PC-9 (cell line): ENCODE data around the gene WNT3. TPM values are rescaled to one million over a fixed set of nuclear protein-coding genes. Genes with fewer than 3 reads are reported as not detected.

Source experiments
- BruUV-seq: library from RNA; stranded (reverse); fragments of 400-500 nt; replicated peaks from 2 replicates; lab custom pipeline; 2021; lab: Mats Ljungman, UMichigan
- CTCF ChIA-PET: fragments of 300-600 bp; sonication (Branson Sonifier 250); formaldehyde crosslinking; loops from one replicate; lab custom pipeline; 2022; ENCODE audit warnings: antibody characterized with exemption; lab: Charles Lee
- POLR2A ChIA-PET: fragments of 300-600 bp; sonication (Branson Sonifier 250); formaldehyde crosslinking; loops from one replicate; lab custom pipeline; 2022; ENCODE audit warnings: antibody characterized with exemption; ENCODE audit not compliant: unreplicated experiment; lab: Charles Lee
- DNase-seq, 2 experiments: peaks; one replicate each; pipeline versions ENCODE4 v3.0.0 to v3.0.0-alpha.2; 2015 to 2022; ENCODE audit warnings: mixed read lengths in 1 of 2
- H2AFZ ChIP-seq: fragments of 200-600 bp; sonication (generic); 2 replicates; pipeline ENCODE4 v1.8.1; 2017; ENCODE audit warnings: antibody characterized with exemption
- H3F3A ChIP-seq: fragments of 200-600 bp; sonication (generic); 2 replicates; pipeline ENCODE4 v1.8.1; 2017; ENCODE audit warnings: antibody characterized with exemption, mild to moderate bottlenecking, low read depth; ENCODE audit not compliant: insufficient read depth
- H3K27ac ChIP-seq: fragments of 200-600 bp; sonication (generic); 2 replicates; pipeline ENCODE4 v1.6.1; 2016; ENCODE audit warnings: mixed run types
- H3K27me3 ChIP-seq: fragments of 200-600 bp; sonication (generic); 2 replicates; pipeline ENCODE4 v1.6.1; 2016; ENCODE audit warnings: low read depth, mixed run types; ENCODE audit not compliant: insufficient read depth
- H3K36me3 ChIP-seq: fragments of 200-600 bp; sonication (generic); 2 replicates; pipeline ENCODE4 v1.6.1; 2016; ENCODE audit warnings: low read depth, mixed run types
- H3K4me1 ChIP-seq: fragments of 200-600 bp; sonication (generic); replicated peaks from 2 replicates; pipeline ENCODE4 v1.6.1; 2016; ENCODE audit warnings: mixed run types; ENCODE audit not compliant: insufficient read depth
- H3K4me2 ChIP-seq: fragments of 200-600 bp; sonication (generic); 2 replicates; pipeline ENCODE4 v1.6.1; 2017; ENCODE audit warnings: mixed run types
- H3K4me3 ChIP-seq: fragments of 200-600 bp; sonication (generic); 2 replicates; pipeline ENCODE4 v1.6.1; 2016; ENCODE audit warnings: mixed run types
- H3K79me2 ChIP-seq: fragments of 200-600 bp; sonication (generic); 2 replicates; pipeline ENCODE4 v1.6.1; 2017; ENCODE audit warnings: low read depth, mixed run types
- H3K9me2 ChIP-seq: fragments of 200-600 bp; sonication (generic); 2 replicates; pipeline ENCODE4 v1.8.1; 2017; ENCODE audit warnings: mild to moderate bottlenecking; ENCODE audit not compliant: insufficient read depth
- H3K9me3 ChIP-seq: fragments of 200-600 bp; sonication (generic); 2 replicates; pipeline ENCODE4 v1.8.1; 2016; ENCODE audit warnings: low read depth; ENCODE audit not compliant: insufficient read depth
- H4K20me1 ChIP-seq: fragments of 200-600 bp; sonication (generic); 2 replicates; pipeline ENCODE4 v1.8.1; 2017; ENCODE audit not compliant: insufficient read depth
- CTCF ChIP-seq: fragments of 200-600 bp; sonication (generic); conservative IDR thresholded peaks from 2 replicates; pipeline ENCODE4 v1.6.1; 2017; ENCODE audit warnings: mixed run types, antibody characterized with exemption, mild to moderate bottlenecking, moderate library complexity
- EZH2 ChIP-seq: fragments of 200-600 bp; sonication (generic); IDR thresholded peaks from 2 replicates; pipeline ENCODE4 v1.8.0; 2017; ENCODE audit warnings: antibody characterized with exemption, low read depth
- intact Hi-C: fragments of 100-400 bp; cut with micrococcal nuclease; formaldehyde crosslinking; loops from one replicate; pipeline ENCODE4 v1.10.0; 2022; ENCODE audit not compliant: unreplicated experiment
- total RNA-seq: library from RNA; stranded (reverse); gene quantifications from 2 replicates; pipeline ENCODE4 v1.2.3, GENCODE V29; 2021

WNT3 gene
- total RNA-seq, 1 experiment from 2014 or later: 14.0 TPM

GRCh38 chr17:46789610-46790009 is 28.9 kb downstream of the WNT3 start:
- intact Hi-C loops: loop anchor here (10.0 kb wide), 1 partner anchor 155 kb away; no protein-coding TSS in a partner anchor
- POLR2A ChIA-PET: no interaction called here

GRCh38 chr17:46788796-46789195 is 29.7 kb downstream of the WNT3 start:
- CTCF ChIA-PET: no interaction called here
- POLR2A ChIA-PET: no interaction called here
- H3K79me2 ChIP-seq: no peaks in the 10 kb centered on the region
- H3K4me2 ChIP-seq: no peak overlapping the region
- H3K27ac ChIP-seq: no peak overlapping the region
- H4K20me1 ChIP-seq: no peaks in the 10 kb centered on the region
- peaks cover 7% of the 10 kb centered on the region; the same call in 1 of the 2 replicates for H3F3A ChIP-seq
- no peak overlapping the region for H2AFZ ChIP-seq
- TF ChIP-seq CTCF (no peak), EZH2 (no peak)
- no peaks in the 10 kb centered on the region for H3K9me2 ChIP-seq
- H3K9me3 ChIP-seq: no peaks in the 10 kb centered on the region
- intact Hi-C loops: loop anchor here (10.0 kb wide), 1 partner anchor 156 kb away; no protein-coding TSS in a partner anchor
- H3K4me3 ChIP-seq: no peak overlapping the region
- no TSS peak for BruUV-seq
- peaks cover 27% of the 10 kb centered on the region for H3K4me1 ChIP-seq
- no peaks in the 10 kb centered on the region for H3K36me3 ChIP-seq
- no peak for DNase-seq
- no peaks in the 10 kb centered on the region for H3K27me3 ChIP-seq

More at GRCh38 chr17:46789610-46790009, 28.9 kb downstream of the WNT3 start:
- CTCF ChIA-PET: no interaction called here
- no peak overlapping the region for H3K4me2 ChIP-seq
- H3K4me1 ChIP-seq: peaks cover 35% of the 10 kb centered on the region
- H3K79me2 ChIP-seq: no peaks in the 10 kb centered on the region
- peaks cover 15% of the 10 kb centered on the region for H3F3A ChIP-seq
- no peak overlapping the region for H3K27ac ChIP-seq
- no peak overlapping the region for H2AFZ ChIP-seq
- H4K20me1 ChIP-seq: no peaks in the 10 kb centered on the region
- no peak overlapping the region for H3K4me3 ChIP-seq
- H3K9me2 ChIP-seq: no peaks in the 10 kb centered on the region
- no peaks in the 10 kb centered on the region for H3K9me3 ChIP-seq
- no TSS peak for BruUV-seq
- DNase-seq: no peak
- TF ChIP-seq CTCF: no peak
- no peak for TF ChIP-seq EZH2
- no peaks in the 10 kb centered on the region for H3K36me3 ChIP-seq
- H3K27me3 ChIP-seq: no peaks in the 10 kb centered on the region

GRCh38 chr17:46788300-46788699 is 30.2 kb downstream of the WNT3 start:
- no peak overlapping the region for H3K4me3 ChIP-seq
- no peak overlapping the region for H3K27ac ChIP-seq
- BruUV-seq: no TSS peak
- H4K20me1 ChIP-seq: no peaks in the 10 kb centered on the region
- no peak overlapping the region for H2AFZ ChIP-seq
- ChIA-PET POLR2A (no interaction called here), CTCF (no interaction called here)
- H3K27me3 ChIP-seq: no peaks in the 10 kb centered on the region
- no peak overlapping the region for H3K4me2 ChIP-seq
- H3K9me2 ChIP-seq: no peaks in the 10 kb centered on the region
- H3K36me3 ChIP-seq: no peaks in the 10 kb centered on the region
- no peak for DNase-seq
- intact Hi-C loops: loop anchor here (10.0 kb wide), 1 partner anchor 157 kb away; no protein-coding TSS in a partner anchor
- peaks cover 25% of the 10 kb centered on the region for H3K4me1 ChIP-seq
- TF ChIP-seq EZH2 (no peak), CTCF (no peak)
- H3K79me2 ChIP-seq: no peaks in the 10 kb centered on the region
- H3K9me3 ChIP-seq: no peaks in the 10 kb centered on the region
- H3F3A ChIP-seq: peaks cover 2% of the 10 kb centered on the region; the same call in 1 of the 2 replicates
